Panc1 (cell line): ENCODE results near the gene ANO2.

Experiments
- POLR2AphosphoS5 ChIP-seq: IDR thresholded peaks from 2 replicates; pipeline ENCODE4 v1.6.1; 2012; ENCODE audit warnings: mild to moderate bottlenecking, low read depth, low read length, moderate library complexity
- REST ChIP-seq, 2 experiments: IDR thresholded peaks; 2 replicates each; pipeline ENCODE4 v1.6.1; 2011 to 2012; ENCODE audit warnings: low read depth in 2 of 2, control low read depth in 1 of 2, low read length in 1 of 2, mild to moderate bottlenecking in 1 of 2, moderate library complexity in 1 of 2; ENCODE audit not compliant: insufficient read depth in 1 of 2
- SIN3A ChIP-seq: IDR thresholded peaks from 2 replicates; pipeline ENCODE4 v1.6.1; 2012; ENCODE audit warnings: low read depth, mild to moderate bottlenecking, low read length, moderate library complexity, borderline replicate concordance; ENCODE audit not compliant: insufficient read depth
- TF ChIP-seq, protein P1 (sequence below): fragments of 450-650 bp; IDR thresholded peaks from 2 replicates; pipeline ENCODE4 v1.5.1; 2017; ENCODE audit warnings: mild to moderate bottlenecking

- TF ChIP-seq POLR2AphosphoS5 (no peak), SIN3A (no peak), REST (IDR thresholded peaks at IDR 0.05; ENCODE audit: insufficient read depth in 1 of 2, low read depth in 2 of 2, low read length in 1 of 2) (no peak)
- TF ChIP-seq, protein P1, sequence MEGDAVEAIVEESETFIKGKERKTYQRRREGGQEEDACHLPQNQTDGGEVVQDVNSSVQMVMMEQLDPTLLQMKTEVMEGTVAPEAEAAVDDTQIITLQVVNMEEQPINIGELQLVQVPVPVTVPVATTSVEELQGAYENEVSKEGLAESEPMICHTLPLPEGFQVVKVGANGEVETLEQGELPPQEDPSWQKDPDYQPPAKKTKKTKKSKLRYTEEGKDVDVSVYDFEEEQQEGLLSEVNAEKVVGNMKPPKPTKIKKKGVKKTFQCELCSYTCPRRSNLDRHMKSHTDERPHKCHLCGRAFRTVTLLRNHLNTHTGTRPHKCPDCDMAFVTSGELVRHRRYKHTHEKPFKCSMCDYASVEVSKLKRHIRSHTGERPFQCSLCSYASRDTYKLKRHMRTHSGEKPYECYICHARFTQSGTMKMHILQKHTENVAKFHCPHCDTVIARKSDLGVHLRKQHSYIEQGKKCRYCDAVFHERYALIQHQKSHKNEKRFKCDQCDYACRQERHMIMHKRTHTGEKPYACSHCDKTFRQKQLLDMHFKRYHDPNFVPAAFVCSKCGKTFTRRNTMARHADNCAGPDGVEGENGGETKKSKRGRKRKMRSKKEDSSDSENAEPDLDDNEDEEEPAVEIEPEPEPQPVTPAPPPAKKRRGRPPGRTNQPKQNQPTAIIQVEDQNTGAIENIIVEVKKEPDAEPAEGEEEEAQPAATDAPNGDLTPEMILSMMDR, result no peak
Measured at GRCh38 chr12:5817246-5817645, 127.8 kb downstream of the ANO2 start.
